Stimulated activated naive CD4-positive, alpha-beta T cell treated with Interleukin-2 at 50 U/mL for 16 hours (primary cell): ENCODE results near the gene WDR27.
"Not testable (repeated sequence)": the region's sequence is repeated elsewhere in the genome, so short reads cannot be mapped to it uniquely, and the experiment has no call there.

ENCODE experiments used
- DNase-seq: peaks from one replicate; lab custom pipeline; 2025; lab: John Stamatoyannopoulos, UW

The WDR27 gene

GRCh38 chr6:169661391-169661756, 40.5 kb downstream of the WDR27 start:
- DNase-seq = no peak

GRCh38 chr6:169660751-169661390, 41.0 kb downstream of the WDR27 start:
- no peak for DNase-seq

GRCh38 chr6:169659820-169660610, 41.8 kb downstream of the WDR27 start:
- no peak for DNase-seq

- no peak for DNase-seq
Observed at GRCh38 chr6:169657284-169657610, 44.6 kb downstream of the WDR27 start.

DNA sequence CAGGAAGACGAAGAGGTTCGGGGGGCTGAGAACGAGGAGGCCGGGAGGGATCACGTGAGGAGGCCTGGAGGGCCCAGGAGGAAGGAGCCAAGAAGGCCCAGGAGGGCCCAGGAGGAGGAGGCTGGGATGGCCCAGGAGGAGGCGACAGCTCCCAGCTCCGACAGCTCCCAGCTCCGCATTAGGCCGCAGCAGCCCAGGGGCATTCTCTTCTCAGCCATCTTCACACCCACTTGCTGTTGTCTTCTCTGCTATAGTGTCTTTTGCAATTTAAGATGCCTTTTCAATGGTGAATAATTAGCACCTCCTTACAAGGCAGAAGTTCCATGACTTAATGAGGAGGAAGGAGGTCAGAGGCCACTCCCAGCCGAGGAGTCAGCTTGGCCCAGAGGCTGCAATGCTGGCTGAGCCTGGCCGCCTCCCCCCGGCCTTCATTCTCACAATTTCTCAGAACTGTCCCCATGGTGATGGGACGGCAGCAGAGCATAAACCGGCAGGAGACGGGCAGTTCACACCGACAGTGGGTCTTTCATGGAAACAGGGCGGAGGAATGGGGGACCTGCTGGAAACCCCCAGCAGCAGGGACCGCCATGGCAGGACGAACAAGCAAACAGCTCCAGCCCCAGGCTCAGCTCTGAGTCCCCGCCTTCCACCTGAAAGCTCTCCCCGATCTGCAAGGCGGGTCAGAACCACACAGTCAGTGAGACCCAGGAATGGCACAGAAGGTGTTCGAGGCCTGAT, 45.1 kb downstream of the WDR27 start:
- DNase-seq = no peak

- peak; percentile 62 for DNase-seq
Observed at GRCh38 chr6:169654598-169655391, 47.0 kb downstream of the WDR27 start.

- no peak for DNase-seq
Observed at GRCh38 chr6:169653691-169654090, 48.1 kb downstream of the WDR27 start.

GRCh38 chr6:169652896-169653295, 48.9 kb downstream of the WDR27 start:
- no peak for DNase-seq

GRCh38 chr6:169651498-169651897, 50.3 kb downstream of the WDR27 start:
- no peak for DNase-seq

GRCh38 chr6:169650959-169651292, 50.9 kb downstream of the WDR27 start:
- DNase-seq = no peak

DNA sequence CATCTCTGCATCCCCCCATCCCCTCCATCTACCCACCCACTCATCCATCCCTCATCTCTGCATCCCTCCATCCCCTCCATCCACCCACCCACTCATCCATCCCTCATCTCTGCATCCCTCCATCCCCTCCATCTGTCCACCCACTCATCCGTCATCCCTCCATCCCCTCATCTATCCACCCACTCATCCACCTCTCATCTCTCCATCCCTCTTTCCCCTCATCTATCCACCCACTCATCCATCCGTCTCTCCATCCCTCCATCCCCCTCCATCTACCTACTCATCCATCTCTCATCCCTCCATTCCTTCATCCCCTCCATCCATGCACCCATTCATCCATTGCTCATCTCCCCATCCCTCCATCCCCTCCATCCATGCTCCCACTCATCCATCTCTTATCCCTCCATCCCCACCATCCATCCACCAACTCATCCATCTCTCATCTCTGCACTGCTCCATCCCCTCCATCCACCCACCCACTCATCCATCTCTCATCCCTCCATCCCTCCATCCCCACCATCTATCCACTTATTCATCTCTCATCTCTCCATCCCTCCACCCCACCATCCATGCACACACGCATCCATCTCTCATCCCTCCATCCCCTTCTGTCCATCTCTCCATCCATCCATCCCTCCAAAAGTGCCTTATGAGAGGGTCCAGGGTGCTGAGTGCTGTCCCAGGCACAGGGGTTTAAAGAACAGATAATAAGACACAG, 51.4 kb downstream of the WDR27 start:
- no peak for DNase-seq

DNA sequence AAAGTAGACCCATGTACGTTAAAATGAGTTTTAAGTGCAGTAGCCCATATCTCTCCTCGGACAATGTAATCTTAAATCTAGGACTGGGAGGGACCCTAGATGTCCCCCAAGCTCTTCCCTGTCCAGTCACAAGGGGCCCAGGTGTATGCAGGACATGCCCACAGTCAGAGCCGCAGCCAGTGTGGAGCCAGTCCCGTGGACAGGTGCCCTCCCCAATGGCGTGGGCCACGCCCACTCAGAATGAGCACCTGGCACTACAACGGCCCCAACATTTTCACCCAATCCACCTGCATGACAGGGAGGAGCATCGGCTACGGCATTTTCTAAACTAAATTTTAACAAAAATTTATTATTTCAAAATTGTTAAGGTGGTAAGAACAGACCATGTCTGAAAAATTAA, 53.2 kb downstream of the WDR27 start:
- no peak for DNase-seq

DNA sequence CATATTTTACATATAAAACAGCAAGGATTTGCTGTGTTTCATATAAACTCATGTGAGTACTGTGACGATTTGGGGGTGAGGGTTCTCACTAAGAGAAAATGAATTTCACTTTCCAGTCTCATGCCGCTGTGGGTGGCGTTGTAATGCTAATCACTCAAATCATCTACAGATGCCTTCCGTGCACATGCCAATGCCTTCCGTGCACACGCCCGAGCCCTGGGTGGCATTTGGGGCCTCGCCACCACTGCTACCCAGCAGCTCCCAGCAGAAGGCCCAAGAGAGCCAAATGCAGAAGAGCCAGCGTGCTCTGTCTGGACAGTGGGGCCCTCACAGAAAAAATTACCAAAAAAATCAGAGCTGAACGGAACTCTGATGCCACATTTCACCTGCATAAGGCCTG, 53.7 kb downstream of the WDR27 start:
- DNase-seq = no peak

DNA sequence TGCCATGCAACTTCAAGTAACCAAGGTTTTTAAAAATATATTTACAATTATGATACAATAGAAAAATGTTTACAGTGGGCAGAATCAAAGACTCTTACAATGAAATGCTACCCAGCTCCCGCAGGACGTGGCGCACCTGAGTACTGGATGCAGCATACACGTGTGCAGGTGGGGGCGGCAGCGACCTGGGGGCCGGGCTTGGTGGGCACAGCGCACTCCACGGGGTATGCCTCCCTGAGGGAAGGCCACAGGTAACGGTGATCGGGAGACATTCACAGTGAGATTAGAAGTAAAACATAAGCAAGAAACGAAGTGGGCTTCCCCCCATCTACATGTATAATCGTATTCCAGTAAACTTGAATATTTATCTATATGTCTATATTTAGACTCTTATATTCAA, 54.2 kb downstream of the WDR27 start:
- DNase-seq = no peak

DNA sequence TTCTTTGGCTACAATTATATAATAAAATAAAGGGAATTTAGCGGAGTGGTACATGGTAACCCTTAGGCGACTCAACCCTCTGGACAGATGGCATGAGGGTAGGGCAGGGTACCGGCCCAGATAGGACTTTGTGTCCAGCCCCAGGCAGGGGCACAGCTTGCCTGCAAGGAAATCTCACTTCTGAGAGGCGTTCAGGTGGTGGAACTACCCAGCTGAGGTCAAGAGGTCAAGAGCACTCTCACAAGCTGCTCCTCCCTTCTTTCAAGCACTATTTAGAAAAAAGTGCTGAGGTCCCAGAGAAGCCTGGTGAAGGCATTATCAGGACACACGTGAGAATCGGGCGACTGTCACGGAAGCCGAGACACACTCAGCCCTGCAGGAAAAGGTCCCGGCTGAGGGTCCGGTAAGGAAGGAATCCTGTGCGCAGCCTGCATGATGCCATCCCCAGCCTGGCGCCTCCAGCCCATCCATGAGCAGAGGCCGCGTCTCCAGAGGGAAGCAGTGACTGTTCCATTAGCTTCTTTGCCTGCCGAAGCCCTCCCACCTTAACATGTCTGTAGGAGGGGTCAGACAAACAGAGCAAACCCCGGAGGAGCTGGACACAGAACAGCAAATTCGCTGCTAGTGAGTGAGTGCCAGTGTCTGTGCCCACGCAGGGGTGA, 54.8 kb downstream of the WDR27 start:
- no peak for DNase-seq

- not testable (repeated sequence) for DNase-seq
Observed at GRCh38 chr6:169645459-169645858, 56.4 kb downstream of the WDR27 start.

GRCh38 chr6:169643521-169643920, 58.3 kb downstream of the WDR27 start:
- DNase-seq = no peak

DNA sequence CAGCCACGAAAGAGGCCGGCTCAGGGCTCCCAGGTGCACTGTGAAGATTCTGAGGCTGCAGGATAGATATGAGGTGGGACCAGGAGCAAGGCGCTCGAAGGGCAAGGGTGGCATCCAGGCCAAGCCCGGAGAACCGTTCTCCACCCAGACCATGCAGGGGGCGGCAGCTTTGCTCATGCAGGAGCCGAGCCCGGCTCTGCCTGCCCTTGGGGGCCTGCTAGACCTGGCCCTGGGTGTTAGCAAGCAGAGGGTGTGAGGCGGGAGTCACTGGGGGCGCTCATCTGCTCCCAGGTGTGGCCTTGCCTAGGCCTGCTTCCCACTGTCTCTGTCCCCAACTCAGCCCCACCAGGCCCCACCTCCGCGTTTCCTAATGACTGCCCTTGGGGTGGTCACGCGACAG, 59.4 kb downstream of the WDR27 start:
- no peak for DNase-seq

DNA sequence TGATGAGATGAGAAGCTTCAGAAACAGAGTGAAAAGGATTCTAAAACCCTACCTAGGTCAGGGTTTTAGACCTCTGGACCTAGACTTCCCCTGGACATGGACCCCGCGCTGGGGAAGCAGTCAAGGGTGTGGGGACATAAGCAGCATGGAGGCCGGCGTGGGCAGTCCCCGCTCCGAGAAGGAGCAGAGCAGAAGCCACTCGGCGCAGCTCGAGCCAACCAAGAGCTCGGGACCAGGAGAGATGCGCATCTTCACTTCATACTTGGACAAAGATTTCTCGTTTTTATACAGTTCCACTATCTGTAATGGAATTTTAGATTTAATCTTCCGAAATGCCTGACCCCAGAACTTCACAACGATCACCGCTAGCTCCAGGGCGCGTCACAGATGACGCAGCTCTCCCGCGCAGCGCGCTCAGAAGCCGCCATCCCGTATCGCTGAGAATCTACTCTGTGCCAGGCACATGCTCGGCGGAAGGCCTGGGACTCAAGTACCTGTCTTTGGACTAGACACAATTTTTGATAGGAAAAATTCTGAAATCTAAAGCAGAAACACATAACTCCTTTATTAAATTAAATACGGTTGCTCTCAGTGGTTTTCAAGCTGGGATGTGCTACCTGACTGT, 60.3 kb downstream of the WDR27 start:
- no peak for DNase-seq

GRCh38 chr6:169640983-169641382, 60.8 kb downstream of the WDR27 start:
- no peak for DNase-seq

DNA sequence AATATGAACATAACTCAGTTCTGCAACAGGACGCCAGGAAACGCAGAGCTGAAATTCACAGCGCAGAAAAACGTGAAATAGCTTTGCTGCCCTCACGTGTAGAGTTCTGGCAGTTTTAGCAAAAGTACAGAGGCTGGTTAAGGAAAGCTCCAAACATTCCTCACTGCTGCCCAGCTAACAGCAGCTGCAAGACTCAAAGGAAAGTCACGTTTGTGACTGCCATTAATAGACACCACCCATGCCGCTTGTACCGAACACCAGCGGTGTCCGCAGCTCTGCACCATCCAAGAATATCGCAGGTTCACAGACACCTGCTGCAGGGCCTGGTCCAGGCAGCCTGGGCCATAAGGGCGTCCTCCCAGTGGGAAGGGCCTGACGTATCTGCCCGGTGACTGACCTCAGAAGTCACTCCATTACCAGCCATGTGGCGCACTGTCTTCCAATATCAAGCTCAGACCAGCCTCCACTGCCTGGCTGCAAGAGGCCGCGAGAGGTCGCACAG, 61.4 kb downstream of the WDR27 start:
- DNase-seq = no peak
